OCI-LY7 (cell line): ENCODE data around the gene SFT2D2. TPM values are rescaled to one million over a fixed set of nuclear protein-coding genes. Genes with fewer than 3 reads are reported as not detected.

ENCODE experiments used
- Bru-seq: library from RNA; stranded (reverse); fragments of 400-500 nt; gene quantifications from one replicate; lab custom pipeline; 2021; lab: Mats Ljungman, UMichigan
- BruChase-seq, 2 experiments: library from RNA; stranded (reverse); fragments of 400-500 nt; gene quantifications; one replicate each; lab custom pipeline; 2021; lab: Mats Ljungman, UMichigan
- BruUV-seq: library from RNA; stranded (reverse); fragments of 400-500 nt; replicated peaks from 2 replicates; lab custom pipeline; 2021; lab: Mats Ljungman, UMichigan
- CTCF ChIA-PET: fragments of 300-600 bp; sonication (Branson Sonifier 250); formaldehyde crosslinking; loops from one replicate; lab custom pipeline; 2022; ENCODE audit warnings: antibody characterized with exemption; ENCODE audit not compliant: unreplicated experiment; lab: Charles Lee
- POLR2A ChIA-PET: fragments of 300-600 bp; sonication (Branson Sonifier 250); formaldehyde crosslinking; loops from one replicate; lab custom pipeline; 2022; ENCODE audit warnings: antibody characterized with exemption; lab: Charles Lee
- DNase-seq: peaks from one replicate; pipeline ENCODE4 v3.0.0-alpha.2; 2015; ENCODE audit warnings: low spot score
- H2AFZ ChIP-seq: fragments of 200-600 bp; sonication (generic), shearing (Covaris generic); 2 replicates; pipeline ENCODE4 v1.6.1; 2014; ENCODE audit warnings: mild to moderate bottlenecking, antibody characterized with exemption, low read length, moderate library complexity
- H3K27ac ChIP-seq: fragments of 200-600 bp; sonication (generic); 2 replicates; pipeline ENCODE4 v1.5.1; 2014; ENCODE audit warnings: mixed run types, low read depth, mild to moderate bottlenecking, moderate library complexity, low read length, inconsistent platforms; ENCODE audit not compliant: poor library complexity, severe bottlenecking
- H3K36me3 ChIP-seq: fragments of 200-600 bp; sonication (generic); 2 replicates; pipeline ENCODE4 v1.6.1; 2014; ENCODE audit warnings: mild to moderate bottlenecking, antibody characterized with exemption, low read length, moderate library complexity, mixed read lengths; ENCODE audit not compliant: insufficient read depth
- H3K4me1 ChIP-seq: fragments of 200-600 bp; sonication (generic); 2 replicates; pipeline ENCODE4 v1.5.1; 2014; ENCODE audit warnings: mild to moderate bottlenecking, low read length; ENCODE audit not compliant: insufficient read depth, poor library complexity, severe bottlenecking
- H3K4me2 ChIP-seq: fragments of 200-600 bp; sonication (generic); 2 replicates; pipeline ENCODE4 v1.6.1; 2014; ENCODE audit warnings: mild to moderate bottlenecking, low read length
- H3K4me3 ChIP-seq: fragments of 200-600 bp; sonication (generic); 2 replicates; pipeline ENCODE4 v1.5.1; 2014; ENCODE audit warnings: mild to moderate bottlenecking, low read depth, low read length; ENCODE audit not compliant: poor library complexity, severe bottlenecking
- H3K79me2 ChIP-seq: fragments of 200-600 bp; sonication (generic); 2 replicates; pipeline ENCODE4 v1.6.1; 2016; ENCODE audit warnings: low read depth, mild to moderate bottlenecking, low read length, moderate library complexity, mixed read lengths; ENCODE audit not compliant: insufficient read depth
- H3K9me2 ChIP-seq: fragments of 200-600 bp; sonication (generic); 2 replicates; pipeline ENCODE4 v1.6.1; 2016; ENCODE audit warnings: mild to moderate bottlenecking, low read length, mixed read lengths; ENCODE audit not compliant: insufficient read depth
- H3K9me3 ChIP-seq: fragments of 200-600 bp; sonication (generic); 2 replicates; pipeline ENCODE4 v1.6.1; 2014; ENCODE audit warnings: mild to moderate bottlenecking, mixed run types, low read length, mixed read lengths
- H4K20me1 ChIP-seq: fragments of 200-600 bp; sonication (generic); 2 replicates; pipeline ENCODE4 v1.6.1; 2014; ENCODE audit warnings: mild to moderate bottlenecking, antibody characterized with exemption, low read length, moderate library complexity, mixed read lengths; ENCODE audit not compliant: insufficient read depth
- CTCF ChIP-seq: fragments of 200-600 bp; sonication (generic); conservative IDR thresholded peaks from 2 replicates; pipeline ENCODE4 v1.5.1; 2014; ENCODE audit warnings: mild to moderate bottlenecking, antibody characterized with exemption, low read length, moderate library complexity, mixed read lengths
- EZH2phosphoT487 ChIP-seq: fragments of 200-600 bp; sonication (generic); IDR thresholded peaks from 2 replicates; pipeline ENCODE4 v1.6.1; 2018; ENCODE audit warnings: low read depth, borderline replicate concordance, mild to moderate bottlenecking, mixed run types, antibody characterized with exemption, low read length, moderate library complexity, mixed read lengths
- intact Hi-C: fragments of 100-400 bp; cut with micrococcal nuclease; formaldehyde crosslinking; loops from one replicate; pipeline ENCODE4 v1.10.0; 2022; ENCODE audit not compliant: unreplicated experiment
- long read RNA-seq: library from polyadenylated mRNA; stranded (forward); transcript quantifications from one replicate; pipeline ENCODE4 v2.0.0, GENCODE V29; 2022
- total RNA-seq, 2 experiments: library from RNA; depleted of rRNA in 1 of 2; stranded (reverse); fragments of >200 nt in 1 of 2; shearing (Covaris generic) in 1 of 2; gene quantifications; 2 replicates each; pipeline ENCODE4 v1.2.3, GENCODE V29; 2014 to 2022

Gene SFT2D2
- 20.7 and 22.3 TPM in 2 replicates for total RNA-seq (2014; rRNA removed; shearing (Covaris generic))
- 46.6 and 50.0 TPM in 2 replicates for total RNA-seq (2022)
- percentile 86 among the genes with signal in this experiment for Bru-seq, nascent RNA
- percentile 98 among the genes with signal in this experiment for BruChase-seq, experiment 1, labeled RNA remaining after a 6-hour chase
- BruChase-seq, experiment 2, labeled RNA remaining after a 2-hour chase = percentile 98 among the genes with signal in this experiment
- long read RNA-seq, full-length matches to known transcripts = 3 of 14 reads
- long read RNA-seq, partial matches to known transcripts = 0 of 14 reads
- long read RNA-seq, other reads (novel, unspliced or antisense) = 11 of 14 reads

GRCh38 chr1:168225476-168226190 is at the start of gene SFT2D2:
TSS of gene SFT2D2 (plus strand) at chr1:168226004. CDS start at chr1:168226080, 76 bp downstream.
- peaks cover 54% of the 10 kb centered on the region for H3K79me2 ChIP-seq
- intact Hi-C loops = loop anchor here (2.0 to 5.0 kb wide), 3 partner anchors 47 to 887 kb away; partner anchors contain the start of genes DCAF6, MPC2 and TIPRL
- ChIA-PET POLR2A (interaction anchor here (0.6 to 2.7 kb wide), 10 partner anchors 7 to 1601 kb away, joined by 3 to 10 read pairs (median 3); no protein-coding TSS in a partner anchor), CTCF (interaction anchor here (0.7 to 1.4 kb wide), 2 partner anchors 9 to 11 kb away, joined by 3 to 8 read pairs; no protein-coding TSS in a partner anchor)
- TF ChIP-seq CTCF = no peak
- no peak for TF ChIP-seq EZH2phosphoT487
- BruUV-seq = TSS peak; percentile 93
- peaks cover 42% of the 10 kb centered on the region for H3K4me1 ChIP-seq
- peak within 1 kb of the TSS; percentile 47 for H3K27ac ChIP-seq
- peak within 1 kb of the TSS; percentile 95 for H3K4me3 ChIP-seq
- no peaks in the 10 kb centered on the region for H3K9me3 ChIP-seq
- peaks cover 15% of the 10 kb centered on the region for H3K36me3 ChIP-seq
- H4K20me1 ChIP-seq = peaks cover 16% of the 10 kb centered on the region
- peak; percentile 88 for DNase-seq
- peak within 1 kb of the TSS; percentile 95 for H2AFZ ChIP-seq
- H3K9me2 ChIP-seq = no peaks in the 10 kb centered on the region
- peak within 1 kb of the TSS; percentile 95 for H3K4me2 ChIP-seq

GRCh38 chr1:168178227-168178637 is 47.6 kb upstream of the SFT2D2 start:
- H3K9me2 ChIP-seq = no peaks in the 10 kb centered on the region
- intact Hi-C loops = loop anchor here (2.0 kb wide), 2 partner anchors 49 to 241 kb away; partner anchors contain the start of genes DCAF6, MPC2 and SFT2D2
- DNase-seq = no peak

More at GRCh38 chr1:168178227-168178637, 47.6 kb upstream of the SFT2D2 start:
- peaks cover 6% of the 10 kb centered on the region; the same call in 1 of the 2 replicates for H4K20me1 ChIP-seq
- CTCF ChIA-PET = interaction anchor here (1.0 kb wide), 1 partner anchor 11 kb away, joined by 3 read pairs; no protein-coding TSS in a partner anchor
- no peaks in the 10 kb centered on the region for H3K9me3 ChIP-seq
- peaks cover 41% of the 10 kb centered on the region for H3K79me2 ChIP-seq
- peak overlapping the region; percentile 82 for H3K4me3 ChIP-seq
- H3K4me2 ChIP-seq = peak overlapping the region; percentile 72
- no peaks in the 10 kb centered on the region for H3K36me3 ChIP-seq
- peaks cover 20% of the 10 kb centered on the region for H3K4me1 ChIP-seq
- no peak for TF ChIP-seq CTCF
- no peak for TF ChIP-seq EZH2phosphoT487
- H2AFZ ChIP-seq = peak overlapping the region; percentile 99
- H3K27ac ChIP-seq = peak overlapping the region; percentile 76
- TSS peak; percentile 99 for BruUV-seq
- POLR2A ChIA-PET = interaction anchor here (0.6 to 1.7 kb wide), 2 partner anchors 14 to 507 kb away, joined by 3 to 7 read pairs; no protein-coding TSS in a partner anchor
